ENCODE results near the gene CHGA.

The CHGA gene

DNA sequence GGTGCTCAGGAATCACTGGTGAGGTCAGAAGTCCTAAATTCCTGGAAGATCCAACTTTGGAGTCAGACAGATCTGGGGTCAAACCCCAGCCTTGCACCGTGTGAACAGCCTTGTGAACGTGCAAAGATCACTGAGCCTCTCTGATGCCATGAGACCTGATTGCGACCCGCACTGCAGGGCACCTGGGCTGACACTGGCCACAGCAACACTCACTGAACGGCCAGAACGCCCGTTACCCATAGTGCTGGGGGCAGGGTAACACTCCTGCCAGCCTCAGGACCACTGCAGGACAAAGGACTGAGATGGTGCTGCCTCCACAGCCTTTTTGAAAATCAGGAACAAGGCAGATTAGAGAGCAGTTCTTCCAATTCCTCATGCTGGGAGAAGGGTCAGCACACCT lies 28.3 kb downstream of the CHGA start:
- DNase-seq (ENCODE audit: low spot score): no peak
- Histone ChIP-seq H3K4me3 (no peak overlapping the region), H3K27ac (peak overlapping the region; percentile 53 to 88)
- no peak for TF ChIP-seq CTCF (IDR thresholded peaks at IDR 0.05)

DNA sequence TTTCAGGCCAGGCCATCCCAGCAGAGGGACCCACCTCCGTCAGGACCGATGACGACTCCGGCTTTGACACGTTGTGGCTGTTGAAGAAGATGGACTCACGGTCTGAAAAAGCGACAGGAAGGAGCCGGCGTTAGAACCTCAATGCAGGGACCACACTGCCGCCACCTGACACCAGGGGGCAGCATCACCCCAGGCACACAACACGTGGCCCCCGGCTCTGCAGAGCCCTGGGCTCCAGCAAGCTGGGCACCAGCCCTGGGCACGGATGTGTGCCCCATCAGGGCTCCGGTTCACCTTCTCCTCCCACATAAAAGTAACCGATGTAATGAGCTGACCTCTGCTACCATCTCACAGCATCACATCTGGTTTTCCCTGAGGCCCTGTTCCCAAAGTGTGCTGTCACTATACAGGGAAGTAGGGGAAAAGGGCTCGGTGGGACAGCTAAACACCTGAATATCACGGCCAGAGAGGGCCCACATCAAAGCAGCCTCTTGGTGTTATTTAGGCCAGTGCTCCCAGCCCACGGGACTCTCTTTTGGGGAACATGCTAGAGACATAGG lies 29.0 kb downstream of the CHGA start:
- DNase-seq (ENCODE audit: low spot score): peak; percentile 82
- H3K4me3 ChIP-seq: no peak overlapping the region

DNA sequence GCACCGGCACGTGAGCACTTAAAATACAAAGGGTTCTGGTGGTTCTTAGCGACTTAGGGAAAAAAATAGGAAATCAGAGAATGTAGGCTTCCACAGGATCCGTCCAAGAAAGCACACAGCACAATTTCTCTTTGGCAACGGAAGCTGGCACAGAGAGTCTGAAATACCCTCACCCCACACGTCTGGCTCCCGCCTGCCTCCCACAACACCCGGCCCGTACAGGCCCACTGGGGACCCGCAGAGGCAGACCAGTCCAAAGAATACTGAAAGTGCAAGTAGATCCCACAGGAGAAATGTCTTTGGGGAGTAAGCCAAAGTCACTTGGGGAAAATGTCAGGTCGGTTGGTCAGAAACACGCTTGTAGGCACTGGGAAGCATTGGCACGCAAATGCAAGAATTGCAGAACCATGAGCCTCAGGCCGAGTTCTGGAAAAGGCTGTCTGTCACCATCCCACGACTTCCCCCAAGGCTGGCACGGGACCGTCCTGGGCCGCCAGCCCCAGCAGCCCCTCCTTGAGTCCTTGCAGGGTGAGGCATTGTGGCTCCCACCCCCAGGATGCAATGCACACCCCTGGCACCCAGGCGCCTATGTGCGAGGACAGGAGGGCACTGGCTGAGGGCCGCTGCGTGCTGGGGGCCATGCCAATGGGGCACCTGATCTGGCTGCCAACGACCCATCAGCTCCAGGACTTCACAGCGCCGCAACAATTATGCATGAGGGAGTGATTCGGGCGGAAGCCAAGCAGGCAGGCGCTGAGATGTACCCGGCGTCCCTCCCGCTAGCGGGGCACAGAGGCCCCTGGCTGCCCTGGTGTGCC lies 29.7 kb downstream of the CHGA start:
- no peak for TF ChIP-seq CTCF (IDR thresholded peaks at IDR 0.05)
- peak; percentile 86 for DNase-seq (ENCODE audit: low spot score)
- Histone ChIP-seq H3K27ac (peak overlapping the region; percentile 53 to 88), H3K4me3 (peak overlapping the region; percentile 41)

More for the DNA sequence above, 29.0 kb downstream of the CHGA start:
- peak; percentile 95 for TF ChIP-seq CTCF (IDR thresholded peaks at IDR 0.05)
- peak overlapping the region; percentile 53 to 88 for H3K27ac ChIP-seq

GRCh38 chr14:92953526-92953925 lies 30.6 kb downstream of the CHGA start:
- Histone ChIP-seq H3K4me3 (peak overlapping the region; percentile 41), H3K27ac (peak overlapping the region; percentile 53 to 88)
- no peak for TF ChIP-seq CTCF (IDR thresholded peaks at IDR 0.05)
- DNase-seq (ENCODE audit: low spot score): no peak

DNA sequence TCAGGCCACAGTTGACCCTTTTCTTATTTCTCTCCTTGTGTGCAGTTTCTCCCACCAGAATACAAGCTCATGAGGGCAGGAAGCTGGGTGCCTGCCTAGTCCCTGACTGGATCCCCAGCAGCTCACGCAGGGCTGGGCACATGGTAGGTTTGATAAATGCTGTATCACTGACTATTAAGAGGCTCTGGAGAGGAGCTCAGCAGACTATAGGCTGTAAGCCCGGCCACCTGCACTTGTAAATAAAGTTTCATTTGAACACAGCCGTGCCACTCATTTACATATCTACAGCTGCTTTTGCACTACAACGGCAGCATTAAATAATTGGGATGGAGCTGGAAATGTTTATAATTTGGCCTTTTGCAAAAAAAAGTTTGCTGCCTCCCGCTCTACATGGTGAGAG lies 32.0 kb downstream of the CHGA start:
- no peak overlapping the region for H3K27ac ChIP-seq
- no peak for DNase-seq (ENCODE audit: low spot score)
- no peak for TF ChIP-seq CTCF (IDR thresholded peaks at IDR 0.05)
- H3K4me3 ChIP-seq: no peak overlapping the region

- no peak for DNase-seq (ENCODE audit: low spot score)
- H3K27ac ChIP-seq: no peak overlapping the region
- H3K4me3 ChIP-seq: no peak overlapping the region
- no peak for TF ChIP-seq CTCF (IDR thresholded peaks at IDR 0.05)
Observed at GRCh38 chr14:92955381-92955780, 32.4 kb downstream of the CHGA start.

- TF ChIP-seq CTCF (IDR thresholded peaks at IDR 0.05): no peak
- DNase-seq (ENCODE audit: low spot score): no peak
- no peak overlapping the region for H3K27ac ChIP-seq
- H3K4me3 ChIP-seq: no peak overlapping the region
Observed at GRCh38 chr14:92956961-92957360, 34.0 kb downstream of the CHGA start.
